ACC112 (cell line): ENCODE data around the gene TRPV5.

ENCODE experiments used
- H2AFZ ChIP-seq: fragments of 200-600 bp; sonication (generic); one replicate; pipeline ENCODE4 v1.6.0; 2017; ENCODE audit warnings: antibody characterized with exemption, low read length; ENCODE audit not compliant: unreplicated experiment
- H3K27ac ChIP-seq: fragments of 200-600 bp; sonication (generic); 2 replicates; pipeline ENCODE4 v1.5.1; 2014; ENCODE audit warnings: low read depth, mild to moderate bottlenecking, antibody characterized with exemption, low read length, moderate library complexity
- H3K27me3 ChIP-seq: fragments of 200-600 bp; sonication (generic); 2 replicates; pipeline ENCODE4 v1.6.1; 2014; ENCODE audit warnings: mild to moderate bottlenecking, antibody characterized with exemption, low read length, moderate library complexity, mixed read lengths; ENCODE audit not compliant: insufficient read depth
- H3K36me3 ChIP-seq: fragments of 200-600 bp; sonication (generic); 2 replicates; pipeline ENCODE4 v1.6.1; 2016; ENCODE audit warnings: mild to moderate bottlenecking, antibody characterized with exemption, low read length, moderate library complexity, mixed read lengths; ENCODE audit not compliant: insufficient read depth
- H3K4me1 ChIP-seq: fragments of 200-600 bp; sonication (generic); one replicate; pipeline ENCODE4 v1.6.1; 2016; ENCODE audit warnings: low read length, mixed read lengths; ENCODE audit not compliant: insufficient read depth, unreplicated experiment, control insufficient read depth
- H3K4me3 ChIP-seq: fragments of 200-600 bp; sonication (generic); 2 replicates; pipeline ENCODE4 v1.5.1; 2014; ENCODE audit warnings: mild to moderate bottlenecking, low read depth, low read length
- H3K79me2 ChIP-seq: fragments of 200-600 bp; sonication (generic); one replicate; pipeline ENCODE4 v1.6.0; 2016; ENCODE audit warnings: low read length; ENCODE audit not compliant: control insufficient read depth, unreplicated experiment, insufficient read depth

Gene TRPV5

DNA sequence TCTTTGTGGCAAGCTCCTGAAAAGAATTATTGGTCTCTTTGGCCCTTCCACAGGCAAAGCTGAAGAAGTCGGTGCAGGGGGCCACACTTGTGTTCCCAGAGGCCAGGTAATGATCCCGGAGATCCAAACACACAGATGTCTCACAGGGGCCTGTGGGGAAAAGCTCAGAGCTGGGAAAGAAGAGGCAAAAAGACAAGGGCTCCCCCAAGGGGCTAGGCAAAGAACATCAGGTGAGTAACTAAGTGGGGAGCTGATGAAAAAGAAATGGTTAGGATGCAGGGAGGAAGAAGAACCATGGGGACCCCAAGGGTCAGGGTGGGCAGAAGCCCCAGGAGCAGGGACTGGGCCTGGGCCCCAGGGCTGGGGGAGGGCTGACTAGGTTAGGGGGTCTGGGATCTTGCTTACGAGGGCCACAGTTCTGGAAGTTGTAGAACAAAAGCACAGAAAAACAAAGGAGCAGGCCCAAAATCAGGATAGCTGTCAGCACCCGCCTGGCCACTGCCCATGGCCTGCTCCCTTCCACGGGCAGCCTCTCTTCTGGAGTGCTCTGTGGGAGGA is 27.5 kb upstream of the TRPV5 start:
- Histone ChIP-seq H3K27ac (no peak overlapping the region), H2AFZ (no peak overlapping the region), H3K4me1 (no peaks in the 10 kb centered on the region), H3K79me2 (no peaks in the 10 kb centered on the region), H3K4me3 (no peak overlapping the region), H3K36me3 (no peaks in the 10 kb centered on the region), H3K27me3 (peaks cover 50% of the 10 kb centered on the region)

DNA sequence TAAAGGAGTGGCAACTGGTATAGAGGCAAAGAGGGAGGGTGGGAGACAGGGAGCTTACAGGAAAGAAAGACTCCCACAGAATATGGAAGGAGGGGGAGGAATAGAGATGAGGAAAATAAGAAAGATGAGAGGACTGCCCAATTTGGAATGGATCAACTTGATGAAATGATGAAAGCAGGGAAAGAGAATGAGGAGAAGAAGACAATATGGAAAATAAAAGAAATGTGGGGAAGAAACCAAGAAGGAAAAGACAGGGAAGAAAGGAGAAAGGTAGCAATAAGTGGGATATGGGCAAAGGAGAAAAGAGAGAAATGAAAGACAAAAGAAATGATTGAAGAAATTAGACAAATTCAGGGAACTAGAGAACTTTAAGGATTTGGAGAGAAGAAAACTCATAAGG is 25.7 kb upstream of the TRPV5 start:
- H3K4me3 ChIP-seq, result no peak overlapping the region
- no peaks in the 10 kb centered on the region for H3K4me1 ChIP-seq
- no peak overlapping the region for H3K27ac ChIP-seq
- H3K79me2 ChIP-seq, result no peaks in the 10 kb centered on the region
- no peaks in the 10 kb centered on the region for H3K36me3 ChIP-seq
- no peak overlapping the region for H2AFZ ChIP-seq
- peaks cover 44% of the 10 kb centered on the region for H3K27me3 ChIP-seq

DNA sequence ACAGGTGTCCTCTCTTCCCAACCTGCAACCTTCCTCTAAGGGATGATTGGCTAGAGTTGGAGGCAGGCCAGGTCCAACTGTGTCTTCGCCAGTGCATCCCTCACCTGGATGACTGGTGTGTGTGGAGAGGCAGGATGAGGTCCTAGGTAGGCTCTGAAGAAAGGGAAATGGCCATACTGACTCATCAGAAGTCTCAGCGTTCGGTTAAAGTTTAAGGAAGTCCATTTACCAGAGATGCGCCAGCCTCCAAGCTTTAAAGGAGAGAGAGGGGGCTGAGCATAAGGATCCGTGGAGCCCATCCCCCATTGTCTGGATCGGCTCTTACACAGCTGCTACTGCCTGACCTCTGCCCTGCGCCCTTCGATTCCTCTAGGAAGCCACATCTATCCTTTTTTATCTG is 24.2 kb upstream of the TRPV5 start:
- Histone ChIP-seq H3K79me2 (no peaks in the 10 kb centered on the region), H3K36me3 (no peaks in the 10 kb centered on the region), H2AFZ (no peak overlapping the region), H3K27ac (no peak overlapping the region), H3K4me3 (no peak overlapping the region), H3K4me1 (no peaks in the 10 kb centered on the region), H3K27me3 (peaks cover 32% of the 10 kb centered on the region; the same call in 1 of the 2 replicates)

DNA sequence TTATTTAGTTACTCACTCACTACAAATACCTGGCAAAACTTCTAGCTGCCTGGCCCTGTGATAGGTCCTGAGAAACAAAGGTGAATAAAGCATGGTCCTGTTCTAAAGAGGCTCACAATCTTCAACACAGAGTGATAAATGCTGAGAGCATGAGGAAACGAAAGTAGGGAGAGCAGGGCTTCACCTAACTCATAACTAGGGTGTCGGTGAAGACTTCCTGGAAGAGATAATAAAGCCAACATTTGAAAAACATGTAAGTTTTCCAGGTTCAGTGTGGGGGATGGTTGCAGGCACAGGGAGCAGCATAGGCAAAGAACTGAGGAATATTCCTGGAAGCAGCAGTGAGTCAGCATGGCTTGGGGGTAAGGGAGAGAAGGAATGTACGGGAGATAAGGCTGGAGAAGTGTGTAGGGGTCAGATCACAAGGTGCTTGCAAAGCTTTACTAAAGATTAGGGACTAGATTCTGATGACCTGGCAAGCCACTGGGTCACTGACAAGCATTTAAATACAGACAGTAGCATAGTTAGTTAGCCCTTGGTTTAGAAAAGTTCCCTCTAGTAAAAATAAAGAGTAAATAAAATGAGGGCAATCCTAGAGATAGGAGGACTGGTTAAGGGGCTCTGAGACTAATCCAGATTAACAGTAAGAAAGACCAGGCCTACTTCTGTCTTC is 23.5 kb upstream of the TRPV5 start:
- Histone ChIP-seq H3K4me3 (no peak overlapping the region), H2AFZ (no peak overlapping the region), H3K27ac (no peak overlapping the region), H3K4me1 (no peaks in the 10 kb centered on the region), H3K36me3 (no peaks in the 10 kb centered on the region), H3K27me3 (peaks cover 30% of the 10 kb centered on the region; the same call in 1 of the 2 replicates), H3K79me2 (no peaks in the 10 kb centered on the region)

DNA sequence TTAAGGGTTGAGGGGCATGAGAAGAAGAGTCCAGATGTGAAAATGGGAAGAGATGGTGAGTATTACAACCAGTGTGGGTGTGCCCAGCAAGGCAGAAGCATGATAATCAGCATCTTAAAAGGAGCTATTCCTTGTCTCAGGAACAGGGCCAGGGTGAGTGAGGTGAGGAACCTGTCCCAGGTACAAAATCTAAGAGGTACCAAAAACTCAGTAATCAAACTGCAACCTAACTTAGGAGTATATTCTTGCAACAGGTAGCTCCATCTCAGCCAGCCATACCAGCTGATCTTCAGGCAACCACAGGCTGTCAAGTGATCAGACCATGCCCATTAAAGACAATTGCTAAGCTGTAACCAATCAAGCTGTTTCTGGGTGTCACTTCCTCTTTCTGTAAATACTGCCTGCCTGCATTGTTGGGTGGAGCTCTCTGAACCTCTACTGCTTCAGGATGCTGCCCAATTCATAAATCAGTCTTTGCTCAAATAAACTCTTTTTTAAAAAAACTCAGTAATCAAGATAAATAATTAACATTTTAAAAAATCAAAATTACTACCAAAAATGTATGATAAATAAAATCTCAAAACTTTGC is 21.2 kb upstream of the TRPV5 start:
- Histone ChIP-seq H2AFZ (no peak overlapping the region), H3K4me1 (no peaks in the 10 kb centered on the region)

DNA sequence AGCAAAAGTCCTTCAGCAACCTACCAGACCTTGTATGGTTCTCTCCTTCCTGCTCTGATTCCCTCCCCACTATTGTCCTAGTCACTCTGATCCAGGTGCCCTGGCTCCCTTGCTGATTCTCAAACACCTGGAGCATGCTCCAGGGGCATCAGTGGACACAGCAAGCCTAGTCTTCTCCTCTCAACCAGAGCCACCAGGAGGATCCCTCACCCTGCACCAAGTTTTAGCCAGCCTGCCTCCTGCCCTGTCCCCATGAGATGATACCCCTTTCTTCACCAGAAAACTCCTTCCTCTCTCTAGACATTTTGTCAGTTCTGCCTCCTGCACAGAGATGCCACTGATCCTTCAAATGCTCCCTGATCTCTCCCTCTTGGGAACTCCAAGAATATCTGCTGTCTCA is 16.7 kb upstream of the TRPV5 start:
- no peak overlapping the region for H3K4me3 ChIP-seq
- H3K4me1 ChIP-seq, result no peaks in the 10 kb centered on the region
- H2AFZ ChIP-seq, result no peak overlapping the region
- no peaks in the 10 kb centered on the region for H3K79me2 ChIP-seq
- no peaks in the 10 kb centered on the region for H3K36me3 ChIP-seq
- peaks cover 37% of the 10 kb centered on the region for H3K27me3 ChIP-seq
- no peak overlapping the region for H3K27ac ChIP-seq

More for the DNA sequence above, 21.2 kb upstream of the TRPV5 start:
- no peak overlapping the region for H3K27ac ChIP-seq
- no peak overlapping the region for H3K4me3 ChIP-seq
- peaks cover 46% of the 10 kb centered on the region; the same call in 1 of the 2 replicates for H3K27me3 ChIP-seq
- no peaks in the 10 kb centered on the region for H3K36me3 ChIP-seq
- H3K79me2 ChIP-seq, result no peaks in the 10 kb centered on the region

DNA sequence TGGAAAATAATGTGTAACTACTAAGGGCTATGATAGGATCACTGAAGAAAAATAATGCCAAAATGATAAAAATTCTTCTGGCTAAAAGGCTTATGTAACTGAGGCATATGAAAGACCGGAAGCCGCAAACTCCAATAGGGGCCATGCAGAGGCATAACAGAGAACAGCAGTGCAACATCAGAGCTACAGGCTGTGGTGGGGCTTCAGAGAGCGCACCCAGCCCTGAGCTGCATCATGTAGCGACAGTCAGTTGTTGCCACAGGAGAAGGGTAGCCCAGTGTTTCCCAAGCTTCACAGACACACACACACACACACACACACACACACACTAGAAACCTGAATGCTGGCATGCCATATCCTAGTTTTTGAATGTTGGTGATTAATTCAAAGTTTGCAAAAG is 15.1 kb upstream of the TRPV5 start:
- Histone ChIP-seq H3K4me3 (no peak overlapping the region), H3K36me3 (no peaks in the 10 kb centered on the region), H3K79me2 (no peaks in the 10 kb centered on the region), H3K27me3 (peaks cover 37% of the 10 kb centered on the region), H2AFZ (no peak overlapping the region), H3K4me1 (no peaks in the 10 kb centered on the region), H3K27ac (no peak overlapping the region)

DNA sequence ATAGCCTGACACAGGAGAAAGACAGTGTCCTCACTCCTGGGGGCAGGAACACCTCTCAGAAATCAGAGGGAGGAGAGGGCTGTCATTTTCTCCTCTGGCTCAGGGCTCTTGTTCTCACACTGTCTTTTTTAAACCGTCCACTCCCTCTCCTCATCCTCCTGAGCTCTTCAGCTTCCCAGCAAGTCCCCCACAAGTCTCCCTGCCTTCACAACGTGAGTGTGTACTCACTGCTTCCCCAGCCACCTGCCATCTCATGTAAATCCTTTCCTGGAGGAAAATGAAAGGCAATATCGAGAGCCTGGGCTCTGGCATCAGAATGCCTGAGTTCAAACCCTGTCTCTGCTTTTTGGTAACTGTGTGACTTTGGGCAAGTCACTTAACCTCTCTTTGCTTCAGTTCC is 11.5 kb upstream of the TRPV5 start:
- H3K4me1 ChIP-seq, result no peaks in the 10 kb centered on the region
- no peaks in the 10 kb centered on the region for H3K79me2 ChIP-seq

DNA sequence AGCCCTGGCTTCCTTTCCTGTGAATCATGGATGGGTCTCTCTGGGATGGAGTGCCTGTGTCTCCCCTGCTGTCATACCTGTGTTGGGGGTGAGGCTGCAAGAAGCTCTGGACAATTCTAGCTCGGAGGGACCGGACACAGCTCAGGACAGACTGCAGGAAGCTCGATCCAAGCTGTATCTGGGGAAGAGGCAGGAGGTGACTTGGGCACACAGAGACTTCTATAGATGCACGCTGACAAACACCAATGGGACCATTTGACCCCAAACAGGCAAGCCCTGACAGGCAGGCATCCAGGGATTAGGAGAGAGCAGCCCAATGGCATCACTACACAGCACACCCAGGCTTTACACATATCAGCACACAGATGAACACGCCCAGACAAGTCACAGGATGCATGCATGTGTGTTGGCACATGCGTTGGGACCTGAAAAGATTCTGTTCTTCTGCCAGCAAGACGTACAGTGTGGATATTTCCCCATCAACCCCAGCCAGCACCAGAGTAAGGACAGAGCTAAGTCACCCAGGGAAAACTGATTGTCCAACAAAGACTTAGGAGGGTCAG is 10.2 kb upstream of the TRPV5 start:
- H3K79me2 ChIP-seq, result no peaks in the 10 kb centered on the region
- no peak overlapping the region for H3K4me3 ChIP-seq
- H3K27ac ChIP-seq, result no peak overlapping the region
- no peaks in the 10 kb centered on the region for H3K4me1 ChIP-seq
- no peak overlapping the region for H2AFZ ChIP-seq
- peaks cover 21% of the 10 kb centered on the region for H3K27me3 ChIP-seq
- H3K36me3 ChIP-seq, result no peaks in the 10 kb centered on the region

More for the DNA sequence above, 11.5 kb upstream of the TRPV5 start:
- Histone ChIP-seq H3K27me3 (peaks cover 27% of the 10 kb centered on the region), H3K27ac (no peak overlapping the region), H3K36me3 (no peaks in the 10 kb centered on the region), H2AFZ (no peak overlapping the region), H3K4me3 (no peak overlapping the region)

DNA sequence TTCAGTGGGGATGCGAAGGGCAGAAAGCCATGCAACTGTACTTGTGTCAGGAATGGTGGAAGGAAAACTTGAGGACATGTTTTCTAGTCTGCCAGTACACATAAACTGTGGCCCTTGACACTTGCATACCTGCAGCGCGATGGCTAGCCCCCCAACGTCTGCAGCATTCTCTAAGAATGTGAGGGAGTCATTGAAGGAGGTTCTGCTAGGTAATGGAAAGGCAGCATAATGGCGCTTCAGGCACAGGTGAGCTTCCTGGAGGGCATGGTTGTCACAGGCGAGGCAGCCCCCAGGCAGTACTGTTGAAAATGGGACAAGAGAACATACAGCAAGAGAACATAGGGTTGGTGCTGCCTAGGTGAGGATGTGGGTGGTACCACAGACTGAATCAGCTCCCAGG is 9.2 kb upstream of the TRPV5 start:
- no peak overlapping the region for H3K4me3 ChIP-seq
- no peak overlapping the region for H3K27ac ChIP-seq
- no peak overlapping the region for H2AFZ ChIP-seq
- H3K27me3 ChIP-seq, result peaks cover 20% of the 10 kb centered on the region
- H3K4me1 ChIP-seq, result no peaks in the 10 kb centered on the region
- no peaks in the 10 kb centered on the region for H3K36me3 ChIP-seq
- no peaks in the 10 kb centered on the region for H3K79me2 ChIP-seq

DNA sequence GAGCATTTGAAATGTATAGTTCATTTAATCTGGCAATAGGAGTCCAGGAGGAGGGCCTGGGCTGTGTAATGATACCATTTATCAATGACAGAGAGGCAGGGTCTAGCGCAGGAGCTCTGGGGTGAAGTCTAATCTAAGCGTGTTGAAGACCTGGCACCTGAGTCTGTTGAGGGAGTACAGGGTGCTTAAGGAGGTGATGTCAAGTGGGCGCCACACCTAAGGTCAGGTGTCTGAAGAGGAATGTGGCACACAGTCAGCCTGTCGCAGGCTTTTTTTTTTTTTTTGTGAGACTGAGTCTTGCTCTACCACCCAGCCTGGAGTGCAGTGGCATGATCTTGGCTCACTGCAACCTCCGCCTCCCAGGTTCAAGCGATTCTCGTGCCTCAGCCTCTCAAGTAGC is 8.0 kb upstream of the TRPV5 start:
- Histone ChIP-seq H2AFZ (no peak overlapping the region), H3K27me3 (peaks cover 18% of the 10 kb centered on the region), H3K4me3 (no peak overlapping the region), H3K4me1 (no peaks in the 10 kb centered on the region), H3K36me3 (no peaks in the 10 kb centered on the region), H3K79me2 (no peaks in the 10 kb centered on the region), H3K27ac (no peak overlapping the region)
